Measurements from ENCODE around the gene NLRP14.

Gene NLRP14

GRCh38 chr11:7057641-7058040, 37.4 kb downstream of the NLRP14 start:
- no peak for DNase-seq (ENCODE audit: low read depth)

GRCh38 chr11:7060868-7061267, 40.6 kb downstream of the NLRP14 start:
- DNase-seq (ENCODE audit: low read depth), result no peak

GRCh38 chr11:7062534-7062933, 42.3 kb downstream of the NLRP14 start:
- DNase-seq (ENCODE audit: low read depth), result no peak

- no peak for DNase-seq (ENCODE audit: low read depth)
Observed at GRCh38 chr11:7072401-7073028, 52.2 kb downstream of the NLRP14 start.

GRCh38 chr11:7077101-7077500, 56.8 kb downstream of the NLRP14 start:
- no peak for DNase-seq (ENCODE audit: low read depth)

GRCh38 chr11:7079545-7080135, 59.4 kb downstream of the NLRP14 start:
- DNase-seq (ENCODE audit: low read depth), result no peak

- no peak for DNase-seq (ENCODE audit: low read depth)
Observed at GRCh38 chr11:7080900-7081299, 60.6 kb downstream of the NLRP14 start.

GRCh38 chr11:7081441-7081840, 61.2 kb downstream of the NLRP14 start:
- DNase-seq (ENCODE audit: low read depth), result no peak

GRCh38 chr11:7088921-7089320, 68.6 kb downstream of the NLRP14 start, which contains the start of gene RBMXL2:
TSS of gene RBMXL2 (plus strand) at chr11:7088998. CDS start at chr11:7089121, 123 bp downstream.
- DNase-seq (ENCODE audit: low read depth), result no peak

- no peak for DNase-seq (ENCODE audit: low read depth)
Observed at GRCh38 chr11:7089328-7090251, 69.3 kb downstream of the NLRP14 start.

- DNase-seq (ENCODE audit: low read depth), result no peak
Observed at GRCh38 chr11:7098235-7098832, 78.1 kb downstream of the NLRP14 start.

- no peak for DNase-seq (ENCODE audit: low read depth)
Observed at GRCh38 chr11:7115780-7116179, 95.5 kb downstream of the NLRP14 start.

- no peak for DNase-seq (ENCODE audit: low read depth)
Observed at GRCh38 chr11:7116370-7116769, 96.1 kb downstream of the NLRP14 start.

All from T follicular helper cell (primary cell).